HK-2 (cell line): Measurements from ENCODE around the gene SP9.

Source experiments
- DNase-seq: peaks from one replicate; pipeline ENCODE4 v3.0.0-alpha.2; 2018; ENCODE audit not compliant: unreplicated experiment

SP9 gene

DNA sequence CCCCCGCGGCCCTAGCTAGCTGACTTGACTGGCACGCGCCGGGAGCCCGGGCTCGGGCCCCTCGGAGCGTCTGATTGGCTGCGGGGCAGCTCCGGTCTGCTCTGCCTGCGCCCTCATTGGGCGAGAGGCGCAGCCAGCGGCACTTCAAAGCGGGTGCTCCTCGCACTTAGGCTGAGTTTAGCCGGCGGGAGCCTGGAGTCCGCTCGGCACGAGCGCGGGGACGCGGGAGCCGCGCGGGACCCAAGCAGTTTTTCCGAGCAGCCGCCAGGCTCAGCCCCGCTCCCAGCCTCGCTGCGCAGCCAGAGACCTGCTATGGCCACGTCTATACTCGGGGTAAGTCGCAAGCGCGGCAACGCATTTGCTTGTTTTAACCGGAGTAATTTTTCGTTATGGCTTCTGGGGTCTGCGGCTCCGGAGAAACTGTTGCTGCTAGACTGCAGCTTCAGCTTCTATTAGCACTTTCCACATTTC is at the start of gene SP9:
TSS of gene SP9 (plus strand) at position 174 of the 471 bp plus-strand sequence. CDS start at position 313, 139 bp downstream.
- DNase-seq, result no peak

GRCh38 chr2:174286172-174286571 is 48.6 kb upstream of the SP9 start:
- no peak for DNase-seq

- DNase-seq, result no peak
These were observed 41.8 kb upstream of the SP9 start for GRCh38 chr2:174292908-174293307.

DNA sequence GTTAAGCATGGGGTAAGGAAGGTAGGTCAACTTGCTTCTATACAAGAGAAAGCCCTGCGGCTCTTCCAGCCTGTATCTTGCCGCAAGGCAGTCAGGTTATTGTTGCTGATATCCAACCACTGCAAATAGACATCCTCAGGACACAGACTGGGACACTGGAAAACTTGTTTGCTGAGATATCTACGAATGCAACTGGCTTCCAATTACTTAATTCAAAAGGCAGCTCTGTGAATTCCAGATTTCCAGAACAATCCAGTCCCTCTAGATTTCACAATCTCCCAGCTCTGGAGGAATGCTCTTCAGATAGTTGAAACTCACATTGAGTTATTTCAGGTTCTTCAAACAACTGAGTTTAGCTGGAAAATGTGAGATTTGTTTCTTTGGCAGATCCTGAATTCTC is 34.6 kb upstream of the SP9 start:
- DNase-seq, result no peak

- DNase-seq, result no peak
These were observed 22.0 kb upstream of the SP9 start for GRCh38 chr2:174312581-174313234.

DNA sequence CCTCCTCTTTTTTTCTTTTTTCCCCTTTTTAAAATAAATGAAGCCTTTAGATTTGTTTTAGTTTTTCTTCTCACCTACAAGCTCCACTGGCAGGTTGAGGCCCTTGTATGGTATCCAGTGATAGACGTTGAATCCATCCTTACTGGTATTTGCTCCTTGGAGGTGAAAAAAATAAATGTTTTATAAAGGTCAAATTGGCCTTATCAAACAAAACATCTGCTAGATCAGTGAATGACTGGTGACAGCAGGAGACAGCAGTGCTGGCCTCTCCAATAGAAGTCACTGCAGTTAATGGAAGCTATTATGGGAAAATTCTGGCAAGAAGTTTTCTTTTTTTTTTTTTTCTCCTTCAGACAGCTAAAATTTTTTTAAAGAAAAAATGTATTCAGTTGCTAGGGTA is 12.6 kb upstream of the SP9 start:
- no peak for DNase-seq

DNA sequence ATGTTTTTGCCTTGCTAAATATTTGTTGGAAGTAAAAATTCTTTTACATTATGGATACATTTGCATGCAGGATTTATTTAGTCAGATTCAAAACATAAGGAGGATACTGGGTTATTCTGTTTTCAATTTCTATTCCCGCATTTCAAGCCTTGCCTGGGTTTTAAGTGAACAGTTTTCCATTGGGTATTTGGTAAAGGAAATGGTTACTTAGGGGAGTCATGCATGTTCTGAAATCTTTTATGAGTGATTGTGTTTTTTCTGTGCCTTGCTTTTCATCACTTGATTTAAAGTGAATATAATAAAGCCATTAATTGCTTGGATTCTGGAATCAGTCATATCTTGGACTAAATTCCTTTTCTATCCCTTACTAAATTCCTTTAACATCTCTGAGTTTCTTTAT is 12.0 kb upstream of the SP9 start:
- DNase-seq, result no peak

GRCh38 chr2:174324530-174324929 is 10.2 kb upstream of the SP9 start:
- DNase-seq, result no peak

- DNase-seq, result no peak
These were observed 9.2 kb upstream of the SP9 start for GRCh38 chr2:174325373-174326160.

- DNase-seq, result no peak
These were observed 8.4 kb upstream of the SP9 start for GRCh38 chr2:174326161-174327020.

GRCh38 chr2:174327021-174327840 is 7.5 kb upstream of the SP9 start:
- no peak for DNase-seq

- DNase-seq, result no peak
These were observed 7.0 kb upstream of the SP9 start for GRCh38 chr2:174327841-174328113.

- no peak for DNase-seq
These were observed 6.4 kb upstream of the SP9 start for GRCh38 chr2:174328114-174328960.

DNA sequence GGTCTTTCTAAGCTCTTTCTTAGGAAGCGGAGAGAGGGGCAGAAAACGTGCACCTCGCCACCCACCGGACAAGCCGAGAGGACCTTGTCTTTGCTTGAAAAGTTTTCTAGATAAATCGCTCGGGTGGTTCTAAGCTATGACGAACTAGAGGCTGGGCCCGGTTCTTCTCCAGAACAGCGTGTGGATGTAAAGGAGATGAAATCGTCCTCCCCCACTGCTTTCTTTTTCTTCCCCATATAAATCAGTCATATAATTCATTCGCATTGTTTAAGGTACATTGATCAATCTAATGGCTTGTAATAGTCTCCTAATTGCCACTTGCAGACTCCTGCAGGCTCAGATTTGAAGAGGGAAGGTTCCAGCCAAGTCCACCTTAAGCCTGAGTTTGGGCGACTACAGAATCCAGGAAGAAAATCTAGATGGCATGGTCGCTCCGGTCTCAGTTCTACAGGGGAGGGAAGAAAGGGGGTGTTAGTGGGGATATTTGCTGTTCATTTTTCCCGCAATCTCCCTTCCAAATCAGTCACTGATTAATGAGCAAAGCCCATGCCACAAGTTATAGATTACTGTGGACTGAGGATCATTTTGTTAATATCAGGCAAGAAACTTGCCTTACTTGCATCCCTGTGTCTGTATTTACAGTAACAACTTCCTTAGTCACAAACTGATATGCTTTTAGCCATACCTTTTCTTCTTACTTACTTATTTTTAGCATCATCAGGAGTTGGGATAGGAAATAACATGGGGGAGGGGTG is 5.6 kb upstream of the SP9 start:
- no peak for DNase-seq

GRCh38 chr2:174330945-174331594 is 3.7 kb upstream of the SP9 start:
- no peak for DNase-seq

DNA sequence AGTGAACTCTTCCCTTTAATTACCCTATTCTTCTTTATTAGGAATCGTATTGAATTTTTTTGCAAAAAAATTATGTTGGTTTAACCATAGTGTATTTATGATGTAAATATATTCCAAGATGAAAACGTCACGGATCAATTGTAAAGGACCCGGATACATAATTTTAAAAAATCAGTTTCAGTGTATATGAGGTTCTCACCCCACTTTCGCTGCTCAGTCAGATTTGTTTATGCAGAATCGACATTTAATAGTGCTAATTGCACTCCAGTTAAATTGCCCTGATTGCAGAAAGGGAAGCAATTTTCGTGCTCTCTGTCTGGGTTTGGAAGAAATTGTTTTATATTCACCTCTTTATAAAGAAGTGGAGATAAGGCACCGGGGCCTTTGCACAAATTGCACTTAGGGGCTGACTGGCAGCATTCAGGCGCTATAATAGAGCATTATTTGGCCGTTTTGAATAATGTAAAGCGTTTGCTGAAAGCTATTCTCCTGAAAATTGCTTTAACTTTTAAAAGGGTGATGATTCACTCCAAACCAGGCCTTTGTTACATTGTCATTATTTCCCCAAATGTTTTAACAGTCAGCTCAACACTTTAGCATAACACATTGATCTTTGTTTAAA is 3.0 kb upstream of the SP9 start:
- no peak for DNase-seq

DNA sequence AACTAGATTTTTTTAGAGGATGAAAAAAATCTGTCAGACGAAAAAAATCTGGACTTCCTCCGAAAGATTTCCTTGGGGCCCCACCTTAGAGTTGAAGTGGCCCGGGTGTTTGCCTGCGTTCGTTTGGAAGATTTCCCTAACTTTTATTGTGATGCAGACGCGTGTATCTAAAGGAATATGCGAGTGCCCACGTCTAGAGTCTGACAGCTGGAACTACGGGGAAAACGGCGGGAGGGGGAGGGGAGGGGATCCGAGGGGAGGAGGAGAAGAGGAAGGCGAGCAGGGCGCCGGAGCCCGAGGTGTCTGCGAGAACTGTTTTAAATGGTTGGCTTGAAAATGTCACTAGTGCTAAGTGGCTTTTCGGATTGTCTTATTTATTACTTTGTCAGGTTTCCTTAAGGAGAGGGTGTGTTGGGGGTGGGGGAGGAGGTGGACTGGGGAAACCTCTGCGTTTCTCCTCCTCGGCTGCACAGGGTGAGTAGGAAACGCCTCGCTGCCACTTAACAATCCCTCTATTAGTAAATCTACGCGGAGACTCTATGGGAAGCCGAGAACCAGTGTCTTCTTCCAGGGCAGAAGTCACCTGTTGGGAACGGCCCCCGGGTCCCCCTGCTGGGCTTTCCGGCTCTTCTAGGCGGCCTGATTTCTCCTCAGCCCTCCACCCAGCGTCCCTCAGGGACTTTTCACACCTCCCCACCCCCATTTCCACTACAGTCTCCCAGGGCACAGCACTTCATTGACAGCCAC is 2.4 kb upstream of the SP9 start:
- no peak for DNase-seq

GRCh38 chr2:174333017-174333371 is 1.8 kb upstream of the SP9 start:
- DNase-seq, result no peak
